GM12878 (cell line): Measurements from ENCODE around the gene EGFR. TPM values are rescaled to one million over a fixed set of nuclear protein-coding genes. Genes with fewer than 3 reads are reported as not detected.

Source experiments
- ATAC-seq: fragments of 200-7000 bp; cut with Tn5 transposase; 3 replicates; pipeline ENCODE4 v1.9.1; 2020; ENCODE audit warnings: mild to moderate bottlenecking, moderate library complexity
- BruUV-seq: library from RNA; stranded (reverse); fragments of 400-500 nt; replicated peaks from 2 replicates; lab custom pipeline; 2021; lab: Mats Ljungman, UMichigan
- CTCF ChIA-PET: fragments of 300-600 bp; sonication (Branson Sonifier 250); formaldehyde crosslinking; extraction: SDS; loops from one replicate; lab custom pipeline; 2021; ENCODE audit warnings: inconsistent platforms; lab: Yijun Ruan, JAX
- POLR2A ChIA-PET: fragments of 350-600 bp; formaldehyde crosslinking; extraction: SDS; loops from one replicate; lab custom pipeline; 2021; ENCODE audit warnings: inconsistent platforms; lab: Charles Lee
- RAD21 ChIA-PET: fragments of 300-600 bp; sonication (Branson Sonifier 250); formaldehyde crosslinking; loops from one replicate; lab custom pipeline; 2023; ENCODE audit warnings: antibody characterized with exemption; ENCODE audit not compliant: unreplicated experiment; lab: Charles Lee
- SMC1A ChIA-PET: fragments of 300-600 bp; sonication (Branson Sonifier 250); formaldehyde crosslinking; loops from one replicate; lab custom pipeline; 2023; ENCODE audit not compliant: unreplicated experiment, uncharacterized antibody; lab: Charles Lee
- DNase-seq: peaks from one replicate; pipeline ENCODE4 v3.0.0-alpha.2; 2011; ENCODE audit warnings: low read depth, low spot score
- FAIRE-seq: peaks from 3 replicates; lab custom pipeline; 2011; peaks lifted over from hg19 to GRCh38; lab: Jason Lieb, UNC
- H2AFZ ChIP-seq: 2 replicates; pipeline ENCODE4 v1.6.0; 2011; ENCODE audit warnings: low read depth, low read length, control low read depth; ENCODE audit not compliant: control insufficient read depth
- H3K27ac ChIP-seq: 2 replicates; pipeline ENCODE4 v1.5.1; 2011; ENCODE audit warnings: control low read depth; ENCODE audit not compliant: control insufficient read depth, insufficient read depth
- H3K27me3 ChIP-seq, 2 experiments: replicated peaks in 1 of 2; 2 replicates each; pipeline versions ENCODE4 v1.6.0 to v1.6.1; 2011; ENCODE audit warnings: low read length in 1 of 2; ENCODE audit not compliant: control insufficient read depth in 2 of 2, insufficient read depth in 2 of 2
- H3K36me3 ChIP-seq, 2 experiments: 2 replicates each; pipeline ENCODE4 v1.5.1; 2011; ENCODE audit warnings: low read length in 1 of 2; ENCODE audit not compliant: control insufficient read depth in 2 of 2, insufficient read depth in 2 of 2
- H3K4me1 ChIP-seq: 2 replicates; pipeline ENCODE4 v1.6.1; 2011; ENCODE audit warnings: mild to moderate bottlenecking, low read length, moderate library complexity, mixed read lengths; ENCODE audit not compliant: control insufficient read depth, insufficient read depth
- H3K4me2 ChIP-seq: 2 replicates; pipeline ENCODE4 v1.6.0; 2011; ENCODE audit warnings: control low read depth; ENCODE audit not compliant: control insufficient read depth, insufficient read depth
- H3K4me3 ChIP-seq: fragments of 200-600 bp; sonication (generic); 2 replicates; pipeline ENCODE4 v1.5.1; 2016
- H3K79me2 ChIP-seq: 2 replicates; pipeline ENCODE4 v1.6.0; 2011; ENCODE audit warnings: low read length; ENCODE audit not compliant: control insufficient read depth, insufficient read depth
- H3K9ac ChIP-seq: 2 replicates; pipeline ENCODE4 v1.8.0; 2011; ENCODE audit warnings: low read length, control low read depth, mixed read lengths; ENCODE audit not compliant: control insufficient read depth, insufficient read depth
- H3K9me3 ChIP-seq: replicated peaks from 3 replicates; pipeline ENCODE4 v1.5.1; 2011; ENCODE audit warnings: mild to moderate bottlenecking, low read length; ENCODE audit not compliant: control insufficient read depth, insufficient read depth
- H4K20me1 ChIP-seq: 2 replicates; pipeline ENCODE4 v1.6.0; 2011; ENCODE audit not compliant: control insufficient read depth, insufficient read depth
- ASH2L ChIP-seq: fragments of 300-600, 200-600 bp; sonication (generic); IDR thresholded peaks from 2 replicates; pipeline ENCODE4 v1.6.1; 2017; ENCODE audit warnings: low read depth, mild to moderate bottlenecking, borderline replicate concordance
- ATF7 ChIP-seq: fragments of 450-650 bp; IDR thresholded peaks from 2 replicates; pipeline ENCODE4 v1.6.1; 2016; ENCODE audit warnings: low read depth, mild to moderate bottlenecking
- CBFB ChIP-seq: IDR thresholded peaks from 2 replicates; pipeline ENCODE4 v1.6.1; 2016; ENCODE audit warnings: antibody characterized with exemption, low read depth
- GATAD2B ChIP-seq: fragments of 450-650 bp; conservative IDR thresholded peaks from 2 replicates; pipeline ENCODE4 v1.6.1; 2017; ENCODE audit warnings: low read depth, mild to moderate bottlenecking, moderate library complexity
- MTA2 ChIP-seq: fragments of 450-650 bp; IDR thresholded peaks from 2 replicates; pipeline ENCODE4 v1.6.1; 2016; ENCODE audit warnings: low read depth, mild to moderate bottlenecking, moderate library complexity
- NBN ChIP-seq: fragments of 450-650 bp; IDR thresholded peaks from 2 replicates; pipeline ENCODE4 v1.6.1; 2016
- SIX5 ChIP-seq: IDR thresholded peaks from 2 replicates; pipeline ENCODE4 v1.6.1; 2011; ENCODE audit warnings: mild to moderate bottlenecking, low read depth, low read length, moderate library complexity; ENCODE audit not compliant: severe bottlenecking
- SMC3 ChIP-seq: IDR thresholded peaks from 2 replicates; pipeline ENCODE4 v1.6.1; 2011; ENCODE audit warnings: low read length, improper control_type of control experiment, borderline replicate concordance
- SUPT20H ChIP-seq: IDR thresholded peaks from 2 replicates; pipeline ENCODE4 v1.6.1; 2011; ENCODE audit warnings: low read depth, mild to moderate bottlenecking, low read length, moderate library complexity, borderline replicate concordance; ENCODE audit not compliant: control insufficient read depth
- ZNF274 ChIP-seq: IDR thresholded peaks from one replicate; pipeline ENCODE4 v1.8.0; 2011; ENCODE audit not compliant: insufficient read length, insufficient read depth
- ZZZ3 ChIP-seq: IDR thresholded peaks from 2 replicates; pipeline ENCODE4 v1.6.1; 2011; ENCODE audit warnings: low read depth; ENCODE audit not compliant: control insufficient read depth, insufficient read length
- WGBS: methylation state at CpG from one replicate; pipeline ENCODE4 v1.1.6; 2016; ENCODE audit warnings: low lambda C conversion rate; ENCODE audit not compliant: insufficient replicate concordance, insufficient coverage; ENCODE audit errors: missing lambda C conversion rate; 5-methylcytosine and 5-hydroxymethylcytosine counted together
- in situ Hi-C: fragments of 300-500 bp; cut with MboI; formaldehyde crosslinking; loops from 9 replicates; pipeline ENCODE4 v1.14.3; 2018; ENCODE audit warnings: mixed read lengths
- intact Hi-C: fragments of 100-400 bp; cut with micrococcal nuclease; formaldehyde crosslinking; loops from one replicate; pipeline ENCODE4 v1.14.2; 2022; ENCODE audit not compliant: unreplicated experiment
- polyA plus RNA-seq, 11 experiments: library from polyadenylated mRNA; depleted of rRNA in 4 of 11; unstranded in 6 of 11; stranded (reverse) in 5 of 11; fragments of >200 nt; fragmentation: Nextera tagmentation in 4 of 11; fragmentation: Illumina TruSeq in 1 of 11; extraction: Ambion mirVana in 4 of 11; extraction: Trizol in 1 of 11; gene quantifications; 1 replicate in 1 of 11; 2 replicates in 10 of 11; pipeline versions ENCODE4 v1.2.1 to v1.2.3, GENCODE V29; 2011 to 2016; ENCODE audit warnings: inconsistent platforms in 2 of 11, missing spikeins in 2 of 11, low read depth in 1 of 11
- total RNA-seq, 4 experiments: library from RNA; depleted of rRNA in 3 of 4; stranded (reverse); fragments of >200 nt in 3 of 4; fragmentation: Illumina TruSeq in 1 of 4; extraction: Trizol in 1 of 4; gene quantifications; 2 replicates each; pipeline versions ENCODE4 v1.2.1 to v1.2.3, GENCODE V29; 2013 to 2021
- TF ChIP-seq, protein P1 (sequence below): IDR thresholded peaks from 2 replicates; pipeline ENCODE4 v1.6.1; 2012; ENCODE audit warnings: mild to moderate bottlenecking, low read depth, low read length
- TF ChIP-seq, protein P2 (sequence below), 3 experiments: IDR thresholded peaks in 2 of 3; conservative IDR thresholded peaks in 1 of 3; 2 replicates each; pipeline ENCODE4 v1.5.1; 2011; ENCODE audit warnings: low read depth in 3 of 3, low read length in 3 of 3, mild to moderate bottlenecking in 3 of 3, control low read depth in 2 of 3, moderate library complexity in 2 of 3, inconsistent platforms in 1 of 3, mixed read lengths in 1 of 3; ENCODE audit not compliant: control insufficient read depth in 2 of 3, insufficient read depth in 1 of 3; ENCODE audit errors: extremely low read depth in 1 of 3
- TF ChIP-seq, protein P3 (sequence below): IDR thresholded peaks from 2 replicates; pipeline ENCODE4 v1.6.1; 2012; ENCODE audit warnings: low read depth, low read length, improper control_type of control experiment

Gene EGFR
- total and polyA plus RNA-seq, 10 of the 15 experiments (the other 5 are each of a cell fraction or from before 2014, with no cell fraction given): 0.01 to 0.31 TPM; not detected in 8

DNA sequence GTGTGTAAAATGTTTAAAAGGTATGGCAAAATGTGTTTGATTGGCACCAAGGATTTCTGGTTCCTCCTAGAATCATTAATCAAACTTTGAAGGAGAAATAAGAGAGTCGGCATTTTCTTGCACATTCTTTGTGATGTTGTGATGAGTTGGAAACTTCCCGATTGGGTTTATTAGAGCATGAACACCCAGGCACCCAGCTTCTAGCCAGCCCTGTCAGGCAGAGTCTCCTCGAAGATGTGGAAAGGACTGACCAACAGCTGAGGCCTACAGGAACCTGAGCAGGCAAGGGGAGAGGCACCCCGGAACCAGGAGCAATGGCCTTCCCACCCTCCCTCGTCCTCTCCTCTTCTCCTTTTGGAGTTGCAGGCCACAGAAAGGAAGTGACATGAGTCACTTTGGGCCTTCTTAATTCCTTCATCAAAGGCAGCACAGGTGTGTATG lies 68.7 kb downstream of the EGFR start:
- no peak overlapping the region for H2AFZ ChIP-seq
- H3K4me3 ChIP-seq: no peak overlapping the region
- no peak for DNase-seq
- H3K79me2 ChIP-seq: no peaks in the 10 kb centered on the region
- no peak for FAIRE-seq
- no peaks in the 10 kb centered on the region; the same call in 2 of the 3 replicates for H3K9me3 ChIP-seq
- 66% methylated on average over 5 of the region's 5 CpGs for WGBS
- no peak overlapping the region for H3K9ac ChIP-seq
- CTCF ChIA-PET: interaction anchor here (0.8 to 1.9 kb wide), 2 partner anchors 13 to 14 kb away, joined by 3 to 10 read pairs; no protein-coding TSS in a partner anchor
- SMC1A ChIA-PET: interaction anchor here (1.0 to 4.2 kb wide), 8 partner anchors 15 to 221 kb away, joined by 3 to 99 read pairs (median 9); no protein-coding TSS in a partner anchor
- intact Hi-C loops: loop anchor here (2.0 kb wide), 1 partner anchor 15 kb away; no protein-coding TSS in a partner anchor
- H3K27ac ChIP-seq: no peak overlapping the region
- TF ChIP-seq GATAD2B (no peak), ATF7 (no peak), SIX5 (no peak), ZNF274 (no peak), CBFB (no peak), ASH2L (no peak), MTA2 (no peak), SMC3 (no peak), ZZZ3 (no peak), NBN (no peak), SUPT20H (no peak)
- TF ChIP-seq, protein P1, sequence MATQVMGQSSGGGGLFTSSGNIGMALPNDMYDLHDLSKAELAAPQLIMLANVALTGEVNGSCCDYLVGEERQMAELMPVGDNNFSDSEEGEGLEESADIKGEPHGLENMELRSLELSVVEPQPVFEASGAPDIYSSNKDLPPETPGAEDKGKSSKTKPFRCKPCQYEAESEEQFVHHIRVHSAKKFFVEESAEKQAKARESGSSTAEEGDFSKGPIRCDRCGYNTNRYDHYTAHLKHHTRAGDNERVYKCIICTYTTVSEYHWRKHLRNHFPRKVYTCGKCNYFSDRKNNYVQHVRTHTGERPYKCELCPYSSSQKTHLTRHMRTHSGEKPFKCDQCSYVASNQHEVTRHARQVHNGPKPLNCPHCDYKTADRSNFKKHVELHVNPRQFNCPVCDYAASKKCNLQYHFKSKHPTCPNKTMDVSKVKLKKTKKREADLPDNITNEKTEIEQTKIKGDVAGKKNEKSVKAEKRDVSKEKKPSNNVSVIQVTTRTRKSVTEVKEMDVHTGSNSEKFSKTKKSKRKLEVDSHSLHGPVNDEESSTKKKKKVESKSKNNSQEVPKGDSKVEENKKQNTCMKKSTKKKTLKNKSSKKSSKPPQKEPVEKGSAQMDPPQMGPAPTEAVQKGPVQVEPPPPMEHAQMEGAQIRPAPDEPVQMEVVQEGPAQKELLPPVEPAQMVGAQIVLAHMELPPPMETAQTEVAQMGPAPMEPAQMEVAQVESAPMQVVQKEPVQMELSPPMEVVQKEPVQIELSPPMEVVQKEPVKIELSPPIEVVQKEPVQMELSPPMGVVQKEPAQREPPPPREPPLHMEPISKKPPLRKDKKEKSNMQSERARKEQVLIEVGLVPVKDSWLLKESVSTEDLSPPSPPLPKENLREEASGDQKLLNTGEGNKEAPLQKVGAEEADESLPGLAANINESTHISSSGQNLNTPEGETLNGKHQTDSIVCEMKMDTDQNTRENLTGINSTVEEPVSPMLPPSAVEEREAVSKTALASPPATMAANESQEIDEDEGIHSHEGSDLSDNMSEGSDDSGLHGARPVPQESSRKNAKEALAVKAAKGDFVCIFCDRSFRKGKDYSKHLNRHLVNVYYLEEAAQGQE: no peak
- TF ChIP-seq, protein P2, sequence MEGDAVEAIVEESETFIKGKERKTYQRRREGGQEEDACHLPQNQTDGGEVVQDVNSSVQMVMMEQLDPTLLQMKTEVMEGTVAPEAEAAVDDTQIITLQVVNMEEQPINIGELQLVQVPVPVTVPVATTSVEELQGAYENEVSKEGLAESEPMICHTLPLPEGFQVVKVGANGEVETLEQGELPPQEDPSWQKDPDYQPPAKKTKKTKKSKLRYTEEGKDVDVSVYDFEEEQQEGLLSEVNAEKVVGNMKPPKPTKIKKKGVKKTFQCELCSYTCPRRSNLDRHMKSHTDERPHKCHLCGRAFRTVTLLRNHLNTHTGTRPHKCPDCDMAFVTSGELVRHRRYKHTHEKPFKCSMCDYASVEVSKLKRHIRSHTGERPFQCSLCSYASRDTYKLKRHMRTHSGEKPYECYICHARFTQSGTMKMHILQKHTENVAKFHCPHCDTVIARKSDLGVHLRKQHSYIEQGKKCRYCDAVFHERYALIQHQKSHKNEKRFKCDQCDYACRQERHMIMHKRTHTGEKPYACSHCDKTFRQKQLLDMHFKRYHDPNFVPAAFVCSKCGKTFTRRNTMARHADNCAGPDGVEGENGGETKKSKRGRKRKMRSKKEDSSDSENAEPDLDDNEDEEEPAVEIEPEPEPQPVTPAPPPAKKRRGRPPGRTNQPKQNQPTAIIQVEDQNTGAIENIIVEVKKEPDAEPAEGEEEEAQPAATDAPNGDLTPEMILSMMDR (IDR thresholded peaks at IDR 0.05 in 2 of 3, conservative IDR thresholded peaks at IDR 0.05 in 1 of 3; ENCODE audit: control insufficient read depth in 2 of 3, extremely low read depth in 1 of 3, insufficient read depth in 1 of 3, low read depth in 3 of 3, low read length in 3 of 3): no peak
- TF ChIP-seq, protein P3, sequence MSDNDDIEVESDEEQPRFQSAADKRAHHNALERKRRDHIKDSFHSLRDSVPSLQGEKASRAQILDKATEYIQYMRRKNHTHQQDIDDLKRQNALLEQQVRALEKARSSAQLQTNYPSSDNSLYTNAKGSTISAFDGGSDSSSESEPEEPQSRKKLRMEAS: no peak
- BruUV-seq: no TSS peak
- no peak for ATAC-seq
- H3K36me3 ChIP-seq: no peaks in the 10 kb centered on the region
- peaks cover 15% of the 10 kb centered on the region for H3K4me1 ChIP-seq
- H4K20me1 ChIP-seq: no peaks in the 10 kb centered on the region
- RAD21 ChIA-PET: interaction anchor here (0.6 to 6.8 kb wide), 6 partner anchors 14 to 53 kb away, joined by 3 to 84 read pairs (median 8); no protein-coding TSS in a partner anchor
- POLR2A ChIA-PET: interaction anchor here (0.6 to 2.5 kb wide), 8 partner anchors 8 to 42 kb away, joined by 4 to 19 read pairs (median 8); no protein-coding TSS in a partner anchor
- in situ Hi-C loops: no loop called here
- no peaks in the 10 kb centered on the region for H3K27me3 ChIP-seq
- H3K4me2 ChIP-seq: 0 out of 2 replicates have a peak overlapping the region, but pooled peaks have one; percentile 34
